CD4-positive, alpha-beta T cell treated with Interleukin-17A for 4 hours (primary cell): ENCODE data around the gene DRICH1.
"Not testable (repeated sequence)": the region's sequence is repeated elsewhere in the genome, so short reads cannot be mapped to it uniquely, and the experiment has no call there.

Experiments
- DNase-seq: peaks from one replicate; pipeline ENCODE4 v3.0.0-alpha.2; 2020; ENCODE audit warnings: mixed read lengths

Gene DRICH1

GRCh38 chr22:23565305-23565914 is 66.7 kb downstream of the DRICH1 start:
- DNase-seq: peak; percentile 9

GRCh38 chr22:23564276-23564675 is 67.8 kb downstream of the DRICH1 start:
- no peak for DNase-seq

DNA sequence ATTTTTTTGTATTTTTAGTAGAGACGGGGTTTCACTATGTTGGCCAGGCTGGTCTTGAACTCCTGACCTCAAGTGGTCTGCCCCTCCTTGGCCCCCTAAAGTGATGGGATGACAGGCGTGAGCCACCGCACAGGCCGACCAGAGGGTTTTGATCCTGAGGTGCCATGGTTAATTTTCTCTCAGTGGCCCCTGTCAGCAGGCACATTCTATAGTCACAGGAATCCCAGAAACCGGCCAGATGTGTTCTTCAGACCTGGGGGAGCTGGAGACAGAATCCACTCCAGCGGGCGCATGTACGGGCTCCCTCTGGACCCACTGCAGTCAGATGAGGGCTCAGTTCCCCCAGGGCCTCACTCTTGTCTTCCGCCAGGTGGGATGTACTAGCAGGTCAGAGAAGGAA is 69.0 kb downstream of the DRICH1 start:
- no peak for DNase-seq

DNA sequence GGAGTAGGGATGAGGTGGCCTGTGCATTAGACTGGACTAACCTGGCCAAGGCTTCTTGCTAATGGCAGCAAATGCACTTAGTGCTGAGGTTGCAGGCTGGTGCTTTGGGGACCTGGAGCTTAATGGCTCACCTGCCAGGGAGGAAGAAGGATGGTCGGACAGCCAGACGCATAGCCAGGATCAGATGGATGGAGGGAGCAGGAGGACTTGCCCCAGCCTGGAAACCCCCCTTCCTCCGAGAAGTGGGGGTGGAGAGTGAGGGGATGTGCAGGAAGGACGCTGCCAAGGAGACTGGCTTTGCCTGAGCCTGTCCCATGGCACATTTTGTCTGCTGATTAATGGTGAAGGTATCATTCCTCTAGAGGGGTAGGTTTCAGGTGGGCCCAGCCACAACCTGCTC is 69.9 kb downstream of the DRICH1 start:
- no peak for DNase-seq

DNA sequence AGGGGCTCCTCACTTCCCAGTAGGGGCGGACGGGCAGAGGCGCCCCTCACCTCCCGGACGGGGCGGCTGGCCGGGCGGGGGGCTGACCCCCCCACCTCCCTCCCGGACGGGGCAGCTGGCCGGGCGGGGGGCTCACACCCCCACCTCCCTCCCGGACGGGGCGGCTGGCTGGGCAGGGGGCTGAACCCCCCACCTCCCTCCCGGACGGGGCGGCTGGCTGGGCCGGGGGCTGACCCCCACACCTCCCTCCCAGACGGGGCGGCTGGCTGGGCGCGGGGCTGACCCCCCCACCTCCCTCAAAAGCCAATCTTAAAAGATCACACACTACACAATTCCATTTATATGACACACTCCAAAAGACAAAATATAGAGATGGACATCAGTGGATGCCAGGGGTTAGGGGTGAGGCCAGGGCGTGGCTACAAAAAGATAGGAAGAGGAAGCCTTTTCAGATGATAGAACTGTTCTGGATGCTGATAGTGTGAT is 71.1 kb downstream of the DRICH1 start:
- not testable (repeated sequence) for DNase-seq

- DNase-seq: not testable (repeated sequence)
Measured at GRCh38 chr22:23560215-23560614, 71.9 kb downstream of the DRICH1 start.
